ENCODE results near the gene SRSF6.

Gene SRSF6

GRCh38 chr20:43511879-43512278, 54.2 kb downstream of the SRSF6 start:
- Histone ChIP-seq H3K4me1 (ENCODE audit: control insufficient read depth in 5 of 5, insufficient read depth in 5 of 5, low read length in 5 of 5) (peaks cover 2 to 46% (median 34%) of the 10 kb centered on the region in 5 donors), H3K27me3 (ENCODE audit: control insufficient read depth in 5 of 5, insufficient read depth in 4 of 5, low read length in 5 of 5) (peaks cover 0 to 6% (median 4%) of the 10 kb centered on the region in 5 donors)

GRCh38 chr20:43513372-43513930, 55.8 kb downstream of the SRSF6 start:
- Histone ChIP-seq H3K4me1 (ENCODE audit: control insufficient read depth in 5 of 5, insufficient read depth in 5 of 5, low read length in 5 of 5) (peaks cover 1 to 31% (median 22%) of the 10 kb centered on the region in 5 donors), H3K9ac (ENCODE audit: low read length in 5 of 5) (peak overlapping the region in 3 of 5 donors; percentile 56 to 73 (median 56)), H3K4me3 (ENCODE audit: low read depth in 1 of 5, low read length in 5 of 5) (peak overlapping the region; percentile 49 to 74 (median 70)), H3K27ac (ENCODE audit: low read depth, low read length) (no peak overlapping the region), H3K27me3 (ENCODE audit: control insufficient read depth in 5 of 5, insufficient read depth in 4 of 5, low read length in 5 of 5) (peaks cover 0 to 2% (median 0%) of the 10 kb centered on the region in 5 donors), H3K9me3 (ENCODE audit: control insufficient read depth in 5 of 5, low read length in 5 of 5) (no peaks in the 10 kb centered on the region), H3K36me3 (ENCODE audit: control insufficient read depth in 5 of 5, insufficient read depth in 5 of 5, low read length in 5 of 5) (no peaks in the 10 kb centered on the region)

More at GRCh38 chr20:43511879-43512278, 54.2 kb downstream of the SRSF6 start:
- no peaks in the 10 kb centered on the region for H3K9me3 ChIP-seq (ENCODE audit: control insufficient read depth in 5 of 5, low read length in 5 of 5)
- H3K36me3 ChIP-seq (ENCODE audit: control insufficient read depth in 5 of 5, insufficient read depth in 5 of 5, low read length in 5 of 5) = no peaks in the 10 kb centered on the region
- H3K4me3 ChIP-seq (ENCODE audit: low read depth in 1 of 5, low read length in 5 of 5) = no peak overlapping the region
- no peak overlapping the region for H3K27ac ChIP-seq (ENCODE audit: low read depth, low read length)
- H3K9ac ChIP-seq (ENCODE audit: low read length in 5 of 5) = no peak overlapping the region

Data from subcutaneous abdominal adipose tissue (tissue), 5 donors.